Osteoblast (primary cell): ENCODE measurements around the gene NOS1AP. TPM values are rescaled to one million over a fixed set of nuclear protein-coding genes. Genes with fewer than 3 reads are reported as not detected.
A peak's percentile ranks its signal among the peaks of the same experiment; 100 is the strongest.

Source experiments
- DNase-seq: peaks from one replicate; pipeline ENCODE4 v3.0.0; 2011; ENCODE audit warnings: low spot score, mixed read lengths; ENCODE audit not compliant: insufficient read length; ENCODE audit errors: missing footprints
- H2AFZ ChIP-seq: 2 replicates; pipeline ENCODE4 v1.6.0; 2011; ENCODE audit warnings: mild to moderate bottlenecking, low read length
- H3K27ac ChIP-seq: 2 replicates; pipeline ENCODE4 v1.5.1; 2011; ENCODE audit warnings: mild to moderate bottlenecking, low read depth, low read length, moderate library complexity
- H3K27me3 ChIP-seq: 2 replicates; pipeline ENCODE4 v1.6.0; 2012; ENCODE audit warnings: mild to moderate bottlenecking, control low read depth, inconsistent platforms, low read length, moderate library complexity; ENCODE audit not compliant: insufficient read depth
- H3K36me3 ChIP-seq: 2 replicates; pipeline ENCODE4 v1.5.1; 2011; ENCODE audit warnings: mild to moderate bottlenecking, low read length, control low read depth, moderate library complexity; ENCODE audit not compliant: insufficient read depth
- H3K4me1 ChIP-seq: 2 replicates; pipeline ENCODE4 v1.5.1; 2011; ENCODE audit warnings: mild to moderate bottlenecking, low read length, control low read depth, moderate library complexity; ENCODE audit not compliant: insufficient read depth
- H3K4me2 ChIP-seq: 2 replicates; pipeline ENCODE4 v1.6.0; 2011; ENCODE audit warnings: mild to moderate bottlenecking, low read length; ENCODE audit not compliant: insufficient read depth
- H3K4me3 ChIP-seq: fragments of 200-600 bp; sonication (generic); 3 replicates; pipeline ENCODE4 v1.5.1; 2012; ENCODE audit warnings: mild to moderate bottlenecking, low read length, inconsistent platforms; ENCODE audit not compliant: insufficient read depth
- H3K79me2 ChIP-seq: 2 replicates; pipeline ENCODE4 v1.6.0; 2012; ENCODE audit warnings: mild to moderate bottlenecking, low read length, control low read depth, inconsistent platforms; ENCODE audit not compliant: insufficient read depth
- H3K9me3 ChIP-seq: 2 replicates; pipeline ENCODE4 v1.5.1; 2011; ENCODE audit warnings: low read depth, low read length, control low read depth
- H4K20me1 ChIP-seq: 2 replicates; pipeline ENCODE4 v1.6.0; 2012; ENCODE audit warnings: mild to moderate bottlenecking, low read length, control low read depth; ENCODE audit not compliant: insufficient read depth
- CTCF ChIP-seq: IDR thresholded peaks from 2 replicates; pipeline ENCODE4 v1.5.1; 2011; ENCODE audit warnings: mild to moderate bottlenecking, low read depth, low read length, moderate library complexity; ENCODE audit errors: extremely low read depth
- total RNA-seq: library from RNA; depleted of rRNA; stranded (reverse); fragments of >200 nt; gene quantifications from 2 replicates; pipeline ENCODE4 v1.2.3, GENCODE V29; 2012

Gene NOS1AP
- total RNA-seq, 1 donor: not detected

GRCh38 chr1:162067466-162067865 is 2.0 kb upstream of the NOS1AP start:
- Histone ChIP-seq H3K27me3 (peaks cover 66% of the 10 kb centered on the region), H3K4me1 (peaks cover 3% of the 10 kb centered on the region), H4K20me1 (no peaks in the 10 kb centered on the region)

GRCh38 chr1:162068301-162068700 is 1.2 kb upstream of the NOS1AP start:
- H3K4me2 ChIP-seq: no peak overlapping the region
- H3K4me1 ChIP-seq: peaks cover 3% of the 10 kb centered on the region
- no peak for TF ChIP-seq CTCF
- no peaks in the 10 kb centered on the region for H3K79me2 ChIP-seq
- H2AFZ ChIP-seq: no peak overlapping the region
- no peaks in the 10 kb centered on the region for H4K20me1 ChIP-seq
- H3K4me3 ChIP-seq: no peak overlapping the region
- no peaks in the 10 kb centered on the region for H3K36me3 ChIP-seq
- peaks cover 69% of the 10 kb centered on the region for H3K27me3 ChIP-seq
- no peak overlapping the region for H3K27ac ChIP-seq
- DNase-seq: no peak
- no peaks in the 10 kb centered on the region for H3K9me3 ChIP-seq

More at GRCh38 chr1:162067466-162067865, 2.0 kb upstream of the NOS1AP start:
- H3K9me3 ChIP-seq: no peaks in the 10 kb centered on the region
- no peak for DNase-seq
- H2AFZ ChIP-seq: no peak overlapping the region
- no peaks in the 10 kb centered on the region for H3K36me3 ChIP-seq
- H3K27ac ChIP-seq: no peak overlapping the region
- no peak overlapping the region for H3K4me3 ChIP-seq
- H3K4me2 ChIP-seq: no peak overlapping the region
- no peak for TF ChIP-seq CTCF
- H3K79me2 ChIP-seq: no peaks in the 10 kb centered on the region

GRCh38 chr1:162070094-162070748 is 730 bp downstream of the NOS1AP start:
- peak overlapping the region; percentile 81 for H3K4me2 ChIP-seq
- H2AFZ ChIP-seq: peak overlapping the region; percentile 68
- TF ChIP-seq CTCF: no peak
- no peaks in the 10 kb centered on the region for H3K79me2 ChIP-seq
- no peak for DNase-seq
- H3K27me3 ChIP-seq: peaks cover 66% of the 10 kb centered on the region
- H3K27ac ChIP-seq: no peak overlapping the region
- H3K4me3 ChIP-seq: peak overlapping the region; percentile 71
- no peaks in the 10 kb centered on the region for H3K9me3 ChIP-seq
- H4K20me1 ChIP-seq: no peaks in the 10 kb centered on the region
- no peaks in the 10 kb centered on the region for H3K36me3 ChIP-seq
- peaks cover 3% of the 10 kb centered on the region for H3K4me1 ChIP-seq

- no peaks in the 10 kb centered on the region for H3K9me3 ChIP-seq
- DNase-seq: no peak
- H2AFZ ChIP-seq: no peak overlapping the region
- H3K4me3 ChIP-seq: no peak overlapping the region
- peaks cover 3% of the 10 kb centered on the region for H3K4me1 ChIP-seq
- H4K20me1 ChIP-seq: no peaks in the 10 kb centered on the region
- no peaks in the 10 kb centered on the region for H3K79me2 ChIP-seq
- peaks cover 66% of the 10 kb centered on the region for H3K27me3 ChIP-seq
- no peaks in the 10 kb centered on the region for H3K36me3 ChIP-seq
- TF ChIP-seq CTCF: no peak
- H3K27ac ChIP-seq: no peak overlapping the region
- peak overlapping the region; percentile 81 for H3K4me2 ChIP-seq
Measured at GRCh38 chr1:162070825-162071224, 1.3 kb downstream of the NOS1AP start.
